WTC11 (cell line): ENCODE measurements around the gene TMEM156. TPM values are rescaled to one million over a fixed set of nuclear protein-coding genes. Genes with fewer than 3 reads are reported as not detected.

Experiments used
- ATAC-seq: fragments of 200-7000 bp; cut with Tn5 transposase; 2 replicates; pipeline ENCODE4 v1.10.0; 2021; ENCODE audit warnings: mild to moderate bottlenecking, moderate library complexity
- CTCF ChIA-PET: fragments of 300-600 bp; sonication (Branson Sonifier 250); formaldehyde crosslinking; loops from one replicate; lab custom pipeline; 2021; ENCODE audit warnings: antibody characterized with exemption; lab: Charles Lee
- POLR2A ChIA-PET: fragments of 350-600 bp; sonication (Branson Sonifier 250); formaldehyde crosslinking; loops from one replicate; lab custom pipeline; 2021; ENCODE audit warnings: antibody characterized with exemption; lab: Charles Lee
- DNase-seq: peaks from one replicate; pipeline ENCODE4 v3.0.0; 2021; ENCODE audit warnings: low spot score
- H3K27ac Mint-ChIP-seq: 2 replicates; pipeline ENCODE4 v1.8.0; 2021; ENCODE audit warnings: mixed read lengths
- H3K27me3 Mint-ChIP-seq: 2 replicates; pipeline ENCODE4 v1.8.0; 2021; ENCODE audit warnings: low read depth, mild to moderate bottlenecking, moderate library complexity, mixed read lengths
- H3K36me3 Mint-ChIP-seq: 2 replicates; pipeline ENCODE4 v1.8.0; 2021; ENCODE audit warnings: mixed read lengths
- H3K4me1 Mint-ChIP-seq: 2 replicates; pipeline ENCODE4 v1.8.0; 2022; ENCODE audit warnings: mixed read lengths
- H3K4me3 Mint-ChIP-seq: 2 replicates; pipeline ENCODE4 v1.8.0; 2021; ENCODE audit warnings: mild to moderate bottlenecking, moderate library complexity, mixed read lengths
- H3K9me3 Mint-ChIP-seq: 2 replicates; pipeline ENCODE4 v1.8.0; 2021; ENCODE audit warnings: mixed read lengths
- ATF6 ChIP-seq: sonication (generic); formaldehyde crosslinking; IDR thresholded peaks from 2 replicates; pipeline ENCODE4 v1.8.1; 2023; ENCODE audit warnings: mild to moderate bottlenecking, missing genetic modification reagents
- ETV6 ChIP-seq: sonication (generic); formaldehyde crosslinking; IDR thresholded peaks from 2 replicates; pipeline ENCODE4 v1.8.1; 2022; ENCODE audit warnings: mild to moderate bottlenecking, missing genetic modification reagents
- JAZF1 ChIP-seq: fragments of 250-450 bp; sonication (Bioruptor Pico); IDR thresholded peaks from 2 replicates; pipeline ENCODE4 v1.9.0; 2021; ENCODE audit warnings: moderate library complexity, mild to moderate bottlenecking, inconsistent platforms
- PRDM15 ChIP-seq: sonication (generic); formaldehyde crosslinking; IDR thresholded peaks from 2 replicates; pipeline ENCODE4 v1.8.0; 2022; ENCODE audit warnings: missing genetic modification reagents
- PREB ChIP-seq: sonication (generic); formaldehyde crosslinking; IDR thresholded peaks from 2 replicates; pipeline ENCODE4 v1.8.1; 2022; ENCODE audit warnings: mild to moderate bottlenecking, missing genetic modification reagents, moderate library complexity, borderline replicate concordance
- RELA ChIP-seq: sonication (generic); formaldehyde crosslinking; IDR thresholded peaks from 2 replicates; pipeline ENCODE4 v1.8.1; 2022; ENCODE audit warnings: missing genetic modification reagents, mild to moderate bottlenecking, borderline replicate concordance
- SMAD4 ChIP-seq: sonication (generic); formaldehyde crosslinking; IDR thresholded peaks from 2 replicates; pipeline ENCODE4 v1.8.0; 2022; ENCODE audit warnings: mild to moderate bottlenecking, missing genetic modification reagents
- SP1 ChIP-seq: sonication (generic); formaldehyde crosslinking; conservative IDR thresholded peaks from 2 replicates; pipeline ENCODE4 v1.8.1; 2022; ENCODE audit warnings: missing genetic modification reagents
- USF2 ChIP-seq: sonication (generic); formaldehyde crosslinking; IDR thresholded peaks from 2 replicates; pipeline ENCODE4 v1.8.1; 2023; ENCODE audit warnings: mild to moderate bottlenecking, missing genetic modification reagents, moderate library complexity
- ZBTB43 ChIP-seq: sonication (generic); formaldehyde crosslinking; IDR thresholded peaks from 2 replicates; pipeline ENCODE4 v1.8.1; 2023; ENCODE audit warnings: mild to moderate bottlenecking, missing genetic modification reagents
- ZNF232 ChIP-seq: sonication (generic); formaldehyde crosslinking; IDR thresholded peaks from 2 replicates; pipeline ENCODE4 v1.8.0; 2022; ENCODE audit warnings: mild to moderate bottlenecking, missing genetic modification reagents
- ZNF281 ChIP-seq: sonication (generic); formaldehyde crosslinking; IDR thresholded peaks from 2 replicates; pipeline ENCODE4 v1.8.0; 2023; ENCODE audit warnings: mild to moderate bottlenecking, missing genetic modification reagents
- total RNA-seq: library from RNA; stranded (reverse); gene quantifications from 3 replicates; pipeline ENCODE4 v1.2.3, GENCODE V29; 2021

Gene TMEM156
- total RNA-seq, 1 experiment from 2014 or later = 0.24 TPM

- DNase-seq = no peak
- POLR2A ChIA-PET = no interaction called here
Observed at GRCh38 chr4:39067031-39067430, 34.8 kb upstream of the TMEM156 start.

GRCh38 chr4:39066371-39066770, 34.2 kb upstream of the TMEM156 start:
- no peaks in the 10 kb centered on the region for H3K9me3 Mint-ChIP-seq
- H3K36me3 Mint-ChIP-seq = no peaks in the 10 kb centered on the region
- ChIA-PET CTCF (no interaction called here), POLR2A (no interaction called here)
- DNase-seq (no peak), ATAC-seq (no peak)
- no peaks in the 10 kb centered on the region for H3K27me3 Mint-ChIP-seq
- peaks cover 34% of the 10 kb centered on the region for H3K4me1 Mint-ChIP-seq
- H3K27ac Mint-ChIP-seq = no peak overlapping the region
- H3K4me3 Mint-ChIP-seq = no peak overlapping the region
- no peak for TF ChIP-seq ZNF232
- TF ChIP-seq ATF6 = no peak
- no peak for TF ChIP-seq RELA (CRISPR knock-in tag)
- no peak for TF ChIP-seq SMAD4 (CRISPR knock-in tag)
- no peak for TF ChIP-seq PREB (CRISPR knock-in tag)
- no peak for TF ChIP-seq ZBTB43 (CRISPR knock-in tag)
- no peak for TF ChIP-seq JAZF1 (CRISPR knock-in tag)
- TF ChIP-seq SP1 (CRISPR knock-in tag) = no peak
- TF ChIP-seq ETV6 (CRISPR knock-in tag) = no peak
- no peak for TF ChIP-seq ZNF281 (CRISPR knock-in tag)
- no peak for TF ChIP-seq USF2 (CRISPR knock-in tag)

More at GRCh38 chr4:39067031-39067430, 34.8 kb upstream of the TMEM156 start:
- ATAC-seq = no peak
- Mint-ChIP-seq H3K4me1 (peaks cover 27% of the 10 kb centered on the region), H3K4me3 (no peak overlapping the region), H3K36me3 (no peaks in the 10 kb centered on the region), H3K27ac (no peak overlapping the region), H3K9me3 (no peaks in the 10 kb centered on the region), H3K27me3 (no peaks in the 10 kb centered on the region)
- TF ChIP-seq PRDM15 (CRISPR knock-in tag) = no peak
- CTCF ChIA-PET = no interaction called here
